Endothelial cell of umbilical vein (primary cell): ENCODE results near the gene ADGRF3. TPM values are rescaled to one million over a fixed set of nuclear protein-coding genes. Genes with fewer than 3 reads are reported as not detected.

Experiments
- BruUV-seq: library from RNA; stranded (reverse); fragments of 400-500 nt; replicated peaks from 2 replicates; lab custom pipeline; 2021; lab: Mats Ljungman, UMichigan
- CTCF ChIA-PET: fragments of 300-600, 350-600 bp; sonication (Branson Sonifier 250); formaldehyde crosslinking; loops from one replicate; lab custom pipeline; 2021; ENCODE audit warnings: antibody characterized with exemption, inconsistent platforms; lab: Charles Lee
- POLR2A ChIA-PET: fragments of 300-600, 350-600 bp; sonication (Branson Sonifier 250); formaldehyde crosslinking; loops from one replicate; lab custom pipeline; 2021; ENCODE audit warnings: antibody characterized with exemption, inconsistent platforms; lab: Charles Lee
- DNase-seq: peaks from one replicate; pipeline ENCODE4 v3.0.0-alpha.2; 2011; ENCODE audit warnings: low read depth, low spot score
- FAIRE-seq: peaks from 2 replicates; lab custom pipeline; 2011; peaks lifted over from hg19 to GRCh38; lab: Jason Lieb, UNC
- H2AFZ ChIP-seq: 2 replicates; pipeline ENCODE4 v1.6.0; 2012; ENCODE audit warnings: low read depth, low read length, control low read depth, inconsistent platforms
- H3K27ac ChIP-seq: 2 replicates; pipeline ENCODE4 v1.5.1; 2011; ENCODE audit warnings: low read depth, mild to moderate bottlenecking, control low read depth, low read length, moderate library complexity; ENCODE audit not compliant: insufficient read depth
- H3K27me3 ChIP-seq, 2 experiments: 2 replicates each; pipeline versions ENCODE4 v1.6.0 to v1.6.1; 2011; ENCODE audit warnings: low read length in 2 of 2, mixed read lengths in 1 of 2; ENCODE audit not compliant: control insufficient read depth in 2 of 2, insufficient read depth in 2 of 2
- H3K36me3 ChIP-seq, 2 experiments: 2 replicates in 1 of 2; 3 replicates in 1 of 2; pipeline ENCODE4 v1.5.1; 2011; ENCODE audit warnings: low read length in 2 of 2, mild to moderate bottlenecking in 1 of 2, moderate library complexity in 1 of 2; ENCODE audit not compliant: control insufficient read depth in 2 of 2, insufficient read depth in 2 of 2; ENCODE audit errors: extremely low read depth in 1 of 2
- H3K4me1 ChIP-seq: 3 replicates; pipeline ENCODE4 v1.5.1; 2011; ENCODE audit warnings: mild to moderate bottlenecking, low read length; ENCODE audit not compliant: control insufficient read depth, insufficient read depth; ENCODE audit errors: extremely low read depth
- H3K4me2 ChIP-seq: 2 replicates; pipeline ENCODE4 v1.6.1; 2011; ENCODE audit warnings: low read length, control low read depth, mixed read lengths; ENCODE audit not compliant: insufficient read depth
- H3K4me3 ChIP-seq, 3 experiments: fragments of 200-600 bp in 1 of 3; sonication (generic), shearing (Covaris generic) in 1 of 3; replicated peaks in 1 of 3; 2 replicates each; pipeline ENCODE4 v1.5.1; 2011 to 2016; ENCODE audit warnings: control low read depth in 3 of 3, low read length in 3 of 3, mild to moderate bottlenecking in 2 of 3, inconsistent platforms in 1 of 3, low read depth in 1 of 3, moderate library complexity in 1 of 3; ENCODE audit not compliant: insufficient read depth in 1 of 3
- H3K79me2 ChIP-seq: 2 replicates; pipeline ENCODE4 v1.6.0; 2012; ENCODE audit warnings: low read length, inconsistent platforms; ENCODE audit not compliant: control insufficient read depth, insufficient read depth
- H3K9ac ChIP-seq: replicated peaks from 2 replicates; pipeline ENCODE3; 2011; ENCODE audit warnings: low read length, control low read depth; ENCODE audit not compliant: insufficient read depth; ENCODE audit errors: extremely low read depth
- H3K9me1 ChIP-seq: replicated peaks from 3 replicates; pipeline ENCODE4 v1.6.0; 2011; ENCODE audit warnings: mild to moderate bottlenecking, low read length; ENCODE audit not compliant: control insufficient read depth, insufficient read depth; ENCODE audit errors: extremely low read depth
- H3K9me3 ChIP-seq: replicated peaks from 2 replicates; pipeline ENCODE4 v1.5.1; 2012; ENCODE audit warnings: low read length, inconsistent platforms; ENCODE audit not compliant: control insufficient read depth, insufficient read depth
- H4K20me1 ChIP-seq: replicated peaks from 2 replicates; pipeline ENCODE3; 2011; ENCODE audit warnings: mild to moderate bottlenecking, low read length; ENCODE audit not compliant: control insufficient read depth, insufficient read depth; ENCODE audit errors: extremely low read depth
- CTCF ChIP-seq, 2 donors: IDR thresholded peaks; 1 replicate in 1 of 2; 2 replicates in 1 of 2; pipeline ENCODE4 v1.5.1; 2011; ENCODE audit warnings: low read length in 2 of 2, mild to moderate bottlenecking in 2 of 2, moderate library complexity in 2 of 2, control low read depth in 1 of 2, inconsistent platforms in 1 of 2, low read depth in 1 of 2; ENCODE audit not compliant: insufficient read depth in 1 of 2; ENCODE audit errors: extremely low read depth in 1 of 2
- EZH2 ChIP-seq: IDR thresholded peaks from 2 replicates; pipeline ENCODE4 v1.6.1; 2012; ENCODE audit warnings: borderline replicate concordance, low read depth, mild to moderate bottlenecking, moderate library complexity, low read length, inconsistent platforms; ENCODE audit not compliant: severe bottlenecking
- FOS ChIP-seq: IDR thresholded peaks from 2 replicates; pipeline ENCODE4 v1.6.1; 2011; ENCODE audit warnings: mild to moderate bottlenecking, low read length, moderate library complexity, borderline replicate concordance; ENCODE audit not compliant: insufficient read depth
- GATA2 ChIP-seq: IDR thresholded peaks from 2 replicates; pipeline ENCODE4 v1.7.0; 2011; ENCODE audit warnings: low read depth, mild to moderate bottlenecking, moderate library complexity, mixed read lengths, low read length; ENCODE audit not compliant: insufficient read length, insufficient read depth
- JUN ChIP-seq: IDR thresholded peaks from 2 replicates; pipeline ENCODE4 v1.6.1; 2011; ENCODE audit warnings: borderline replicate concordance, low read depth; ENCODE audit not compliant: insufficient read length, insufficient read depth
- MAX ChIP-seq: IDR thresholded peaks from 2 replicates; pipeline ENCODE4 v1.6.1; 2011; ENCODE audit not compliant: insufficient read depth, insufficient read length
- MYC ChIP-seq: IDR thresholded peaks from one replicate; pipeline ENCODE4 v1.6.1; 2011; ENCODE audit warnings: mild to moderate bottlenecking, low read depth, low read length
- POLR2A ChIP-seq: IDR thresholded peaks from 2 replicates; pipeline ENCODE4 v1.6.1; 2012; ENCODE audit warnings: low read depth, mild to moderate bottlenecking, control low read depth, low read length
- POLR2AphosphoS5 ChIP-seq: IDR thresholded peaks from 2 replicates; pipeline ENCODE4 v1.6.1; 2012; ENCODE audit warnings: low read depth, mild to moderate bottlenecking, control low read depth, low read length, moderate library complexity; ENCODE audit not compliant: insufficient read depth
- dilution Hi-C: fragments of 300-500 bp; cut with MboI; formaldehyde crosslinking; loops from one replicate; pipeline ENCODE4 v1.15.0; 2019; ENCODE audit warnings: low sequenced_read_pairs; ENCODE audit not compliant: extremely low pct_ligation_motif_present
- intact Hi-C: fragments of 100-400 bp; cut with micrococcal nuclease; formaldehyde crosslinking; loops from one replicate; pipeline ENCODE4 v1.10.0; 2022
- polyA plus RNA-seq, 4 experiments: library from polyadenylated mRNA; depleted of rRNA in 3 of 4; stranded (reverse) in 3 of 4; unstranded in 1 of 4; fragments of >200 nt; gene quantifications; 2 replicates each; pipeline versions ENCODE4 v1.2.1 to v1.2.3, GENCODE V29; 2011 to 2012; ENCODE audit warnings: missing spikeins in 1 of 4
- total RNA-seq: library from RNA; stranded (reverse); gene quantifications from 2 replicates; pipeline ENCODE4 v1.2.3, GENCODE V29; 2021

ADGRF3 gene
- total and polyA plus RNA-seq, 2 donors (not counting 3 experiments of a cell fraction or from before 2014, with no cell fraction given): 0.21 to 0.73 TPM

DNA sequence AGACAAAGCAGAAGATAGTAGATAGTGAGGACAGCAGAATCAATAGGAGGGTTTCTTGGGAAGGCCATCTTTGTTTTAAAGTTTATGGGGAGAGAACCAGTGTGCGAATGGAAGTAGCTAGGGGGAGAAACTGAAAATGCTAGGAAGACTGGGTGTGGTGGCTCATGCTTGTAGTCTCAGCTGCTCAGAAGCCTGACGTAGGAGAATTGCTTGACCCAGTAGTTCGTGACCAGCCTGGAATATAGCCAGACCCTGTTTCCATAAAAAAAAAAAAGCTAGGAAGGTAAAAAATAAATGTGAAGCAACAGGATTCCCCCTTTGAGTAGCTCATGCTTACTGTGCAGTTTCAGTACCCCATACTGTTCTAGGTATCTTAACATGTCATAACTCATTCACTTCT, 36.0 kb upstream of the ADGRF3 start:
- Histone ChIP-seq H3K4me2 (no peak overlapping the region), H3K9ac (no peak overlapping the region), H3K27me3 (no peaks in the 10 kb centered on the region), H3K4me3 (no peak overlapping the region), H3K27ac (no peak overlapping the region), H3K79me2 (peaks cover 2% of the 10 kb centered on the region), H3K36me3 (peaks cover 0 to 2% of the 10 kb centered on the region in 2 experiments), H2AFZ (no peak overlapping the region), H3K9me3 (no peaks in the 10 kb centered on the region), H4K20me1 (no peaks in the 10 kb centered on the region), H3K9me1 (no peaks in the 10 kb centered on the region), H3K4me1 (no peaks in the 10 kb centered on the region)
- POLR2A ChIA-PET: no interaction called here
- TF ChIP-seq JUN (no peak), CTCF (IDR thresholded peaks at IDR 0.05; ENCODE audit: extremely low read depth in 1 of 2, insufficient read depth in 1 of 2, low read depth in 1 of 2, low read length in 2 of 2) (no peak), MYC (no peak), EZH2 (no peak), MAX (no peak), FOS (no peak), GATA2 (no peak), POLR2A (no peak), POLR2AphosphoS5 (no peak)
- no TSS peak for BruUV-seq
- FAIRE-seq (no peak), DNase-seq (no peak)
- intact Hi-C loops (no loop called here), dilution Hi-C loops (no loop called here)
- CTCF ChIA-PET: interaction anchor here (1.0 to 1.2 kb wide), 2 partner anchors 14 to 195 kb away, joined by 3 read pairs; no protein-coding TSS in a partner anchor
